ENCODE results near the gene IL6R.

Gene IL6R

GRCh38 chr1:154453574-154454352 is 48.6 kb downstream of the IL6R start:
- DNase-seq (ENCODE audit: low spot score): no peak

- DNase-seq (ENCODE audit: low spot score): no peak
Observed at GRCh38 chr1:154454386-154455120, 49.4 kb downstream of the IL6R start.

- DNase-seq (ENCODE audit: low spot score): no peak
Observed at GRCh38 chr1:154456631-154457030, 51.5 kb downstream of the IL6R start.

GRCh38 chr1:154459080-154459479 is 53.9 kb downstream of the IL6R start:
- no peak for DNase-seq (ENCODE audit: low spot score)

- no peak for DNase-seq (ENCODE audit: low spot score)
Observed at GRCh38 chr1:154460695-154461260, 55.6 kb downstream of the IL6R start.

GRCh38 chr1:154463512-154463990 is 58.4 kb downstream of the IL6R start:
- DNase-seq (ENCODE audit: low spot score): no peak

GRCh38 chr1:154465621-154466195 is 60.6 kb downstream of the IL6R start:
- no peak for DNase-seq (ENCODE audit: low spot score)

- no peak for DNase-seq (ENCODE audit: low spot score)
Observed at GRCh38 chr1:154466206-154466605, 61.1 kb downstream of the IL6R start.

GRCh38 chr1:154466921-154467417 is 61.8 kb downstream of the IL6R start:
- no peak for DNase-seq (ENCODE audit: low spot score)

GRCh38 chr1:154467434-154468102 is 62.4 kb downstream of the IL6R start:
- DNase-seq (ENCODE audit: low spot score): no peak

GRCh38 chr1:154468535-154469250 is 63.5 kb downstream of the IL6R start:
- no peak for DNase-seq (ENCODE audit: low spot score)

GRCh38 chr1:154469844-154470560 is 64.9 kb downstream of the IL6R start:
- DNase-seq (ENCODE audit: low spot score): no peak

- no peak for DNase-seq (ENCODE audit: low spot score)
Observed at GRCh38 chr1:154471304-154471703, 66.2 kb downstream of the IL6R start.

GRCh38 chr1:154474802-154475201 is 69.7 kb downstream of the IL6R start:
- DNase-seq (ENCODE audit: low spot score): peak; percentile 62

- no peak for DNase-seq (ENCODE audit: low spot score)
Observed at GRCh38 chr1:154476791-154477190, 71.6 kb downstream of the IL6R start.

GRCh38 chr1:154478013-154478412 is 72.9 kb downstream of the IL6R start:
- no peak for DNase-seq (ENCODE audit: low spot score)

- no peak for DNase-seq (ENCODE audit: low spot score)
Observed at GRCh38 chr1:154478639-154479038, 73.5 kb downstream of the IL6R start.

GRCh38 chr1:154479764-154480421 is 74.8 kb downstream of the IL6R start:
- peak; percentile 77 for DNase-seq (ENCODE audit: low spot score)

- no peak for DNase-seq (ENCODE audit: low spot score)
Observed at GRCh38 chr1:154481053-154481452, 75.9 kb downstream of the IL6R start.
